ENCODE measurements around the gene PPARGC1A.
A peak's percentile ranks its signal among the peaks of the same experiment; 100 is the strongest.

PPARGC1A gene

DNA sequence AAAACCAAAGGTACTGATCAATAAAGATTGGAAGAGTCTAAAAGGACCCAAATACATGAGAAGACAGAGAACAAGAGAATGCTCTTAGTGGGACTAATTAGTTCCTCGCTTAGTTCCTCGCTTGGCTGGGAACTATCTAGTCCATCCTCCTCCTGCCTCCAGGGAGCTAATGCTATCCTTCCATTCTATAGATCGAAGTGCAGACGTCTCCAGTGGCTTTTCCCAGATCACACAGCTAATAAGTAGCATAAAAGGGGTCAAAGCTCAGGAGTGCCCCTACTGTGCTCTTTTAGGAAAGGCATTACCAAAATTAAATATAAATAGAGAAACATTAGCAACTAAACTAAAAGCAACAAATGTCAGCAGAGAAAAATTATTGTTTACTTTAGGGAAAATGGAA lies 42.3 kb upstream of the PPARGC1A start:
- TF ChIP-seq, protein P1, sequence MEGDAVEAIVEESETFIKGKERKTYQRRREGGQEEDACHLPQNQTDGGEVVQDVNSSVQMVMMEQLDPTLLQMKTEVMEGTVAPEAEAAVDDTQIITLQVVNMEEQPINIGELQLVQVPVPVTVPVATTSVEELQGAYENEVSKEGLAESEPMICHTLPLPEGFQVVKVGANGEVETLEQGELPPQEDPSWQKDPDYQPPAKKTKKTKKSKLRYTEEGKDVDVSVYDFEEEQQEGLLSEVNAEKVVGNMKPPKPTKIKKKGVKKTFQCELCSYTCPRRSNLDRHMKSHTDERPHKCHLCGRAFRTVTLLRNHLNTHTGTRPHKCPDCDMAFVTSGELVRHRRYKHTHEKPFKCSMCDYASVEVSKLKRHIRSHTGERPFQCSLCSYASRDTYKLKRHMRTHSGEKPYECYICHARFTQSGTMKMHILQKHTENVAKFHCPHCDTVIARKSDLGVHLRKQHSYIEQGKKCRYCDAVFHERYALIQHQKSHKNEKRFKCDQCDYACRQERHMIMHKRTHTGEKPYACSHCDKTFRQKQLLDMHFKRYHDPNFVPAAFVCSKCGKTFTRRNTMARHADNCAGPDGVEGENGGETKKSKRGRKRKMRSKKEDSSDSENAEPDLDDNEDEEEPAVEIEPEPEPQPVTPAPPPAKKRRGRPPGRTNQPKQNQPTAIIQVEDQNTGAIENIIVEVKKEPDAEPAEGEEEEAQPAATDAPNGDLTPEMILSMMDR (IDR thresholded peaks at IDR 0.05; ENCODE audit: low read depth, low read length), result peak; percentile 16; the same call in 1 of the 2 replicates
- Histone ChIP-seq H3K4me3 (ENCODE audit: low read depth, low read length) (no peak overlapping the region), H3K9me3 (no peaks in the 10 kb centered on the region), H3K4me1 (peaks cover 4% of the 10 kb centered on the region), H3K27me3 (no peaks in the 10 kb centered on the region), H3K36me3 (no peaks in the 10 kb centered on the region)
- DNase-seq, result no peak

DNA sequence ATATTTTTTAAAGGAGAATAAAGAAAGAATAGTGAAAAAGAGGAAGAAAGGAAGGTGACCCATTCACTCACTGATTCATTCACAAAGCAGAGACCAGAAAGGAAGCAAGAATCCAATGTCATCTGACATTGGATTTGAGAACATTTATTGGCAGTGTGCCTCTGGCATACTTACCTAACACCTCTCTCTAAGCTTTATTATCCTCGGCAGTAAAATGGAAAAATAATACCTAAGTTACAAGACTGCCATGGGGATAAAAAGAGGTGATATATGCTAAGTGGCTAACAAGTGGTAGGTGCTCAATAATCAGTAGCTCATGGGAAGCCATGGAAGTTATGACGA lies 41.6 kb upstream of the PPARGC1A start:
- no peaks in the 10 kb centered on the region for H3K27me3 ChIP-seq
- no peaks in the 10 kb centered on the region for H3K36me3 ChIP-seq
- TF ChIP-seq, protein P1 (IDR thresholded peaks at IDR 0.05; ENCODE audit: low read depth, low read length), result no peak
- H3K4me1 ChIP-seq, result peaks cover 4% of the 10 kb centered on the region
- H3K4me3 ChIP-seq (ENCODE audit: low read depth, low read length), result no peak overlapping the region
- DNase-seq, result no peak
- no peaks in the 10 kb centered on the region for H3K9me3 ChIP-seq

DNA sequence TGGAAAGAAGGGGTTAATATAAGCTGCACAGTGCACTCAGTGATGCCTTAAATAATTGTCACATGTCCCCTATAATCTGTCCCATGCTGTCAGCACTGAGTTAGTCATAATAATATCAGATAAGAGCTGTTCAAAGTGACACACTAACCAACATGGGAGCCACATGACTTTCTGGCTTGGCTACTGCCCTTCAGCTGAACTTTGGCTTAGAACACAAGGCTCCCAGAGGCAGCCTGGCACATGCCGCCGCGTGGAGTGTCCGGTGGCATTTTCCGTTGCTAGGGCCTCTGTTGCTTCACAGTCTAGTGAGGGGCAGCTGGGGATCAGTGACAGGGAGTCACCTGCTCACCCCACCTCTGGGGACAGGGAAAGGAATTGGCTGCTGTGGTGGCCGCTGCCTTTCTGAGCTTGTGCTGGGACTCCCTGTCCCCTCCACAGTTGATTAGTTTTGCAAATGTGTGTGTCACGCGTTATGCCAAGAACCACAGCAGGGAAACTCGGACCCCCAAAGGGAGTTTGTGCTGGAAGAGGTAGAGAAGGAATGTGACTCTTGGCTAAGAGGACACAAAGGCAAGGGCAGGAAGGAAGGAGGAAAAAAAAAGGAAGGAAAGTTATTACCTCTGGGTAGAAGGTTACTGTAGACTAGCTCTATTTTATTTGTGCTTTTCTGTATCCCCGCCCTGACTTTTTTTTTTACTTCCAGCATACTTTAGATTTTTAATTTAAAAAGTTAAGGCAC lies 41.1 kb upstream of the PPARGC1A start:
- TF ChIP-seq, protein P1 (IDR thresholded peaks at IDR 0.05; ENCODE audit: low read depth, low read length), result no peak
- no peaks in the 10 kb centered on the region for H3K9me3 ChIP-seq
- no peaks in the 10 kb centered on the region for H3K36me3 ChIP-seq
- peak; percentile 67 for DNase-seq
- H3K27me3 ChIP-seq, result no peaks in the 10 kb centered on the region
- peaks cover 4% of the 10 kb centered on the region for H3K4me1 ChIP-seq
- H3K4me3 ChIP-seq (ENCODE audit: low read depth, low read length), result peak overlapping the region; percentile 6

DNA sequence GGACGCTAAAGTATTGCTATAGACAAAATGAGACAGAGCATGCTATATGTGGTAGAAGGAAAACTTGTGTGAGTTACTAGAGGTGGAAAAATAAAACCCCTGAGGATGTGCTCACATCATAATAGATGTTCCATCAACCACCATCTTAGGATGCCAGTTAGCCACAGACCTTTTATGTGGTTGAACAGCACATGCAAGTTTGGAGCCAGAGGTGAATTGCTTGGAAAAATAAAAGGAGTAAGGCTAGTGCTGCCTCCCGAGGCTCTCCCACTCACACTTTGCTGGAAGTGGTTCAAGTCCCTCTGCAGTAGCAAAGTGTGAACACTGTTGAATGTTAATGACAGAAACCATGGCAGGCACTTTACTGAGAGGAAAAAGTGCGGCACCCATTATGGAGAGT lies 39.4 kb upstream of the PPARGC1A start:
- Histone ChIP-seq H3K36me3 (no peaks in the 10 kb centered on the region), H3K27me3 (no peaks in the 10 kb centered on the region), H3K4me1 (peaks cover 4% of the 10 kb centered on the region), H3K9me3 (no peaks in the 10 kb centered on the region), H3K4me3 (ENCODE audit: low read depth, low read length) (no peak overlapping the region)
- DNase-seq, result no peak
- TF ChIP-seq, protein P1 (IDR thresholded peaks at IDR 0.05; ENCODE audit: low read depth, low read length), result no peak

DNA sequence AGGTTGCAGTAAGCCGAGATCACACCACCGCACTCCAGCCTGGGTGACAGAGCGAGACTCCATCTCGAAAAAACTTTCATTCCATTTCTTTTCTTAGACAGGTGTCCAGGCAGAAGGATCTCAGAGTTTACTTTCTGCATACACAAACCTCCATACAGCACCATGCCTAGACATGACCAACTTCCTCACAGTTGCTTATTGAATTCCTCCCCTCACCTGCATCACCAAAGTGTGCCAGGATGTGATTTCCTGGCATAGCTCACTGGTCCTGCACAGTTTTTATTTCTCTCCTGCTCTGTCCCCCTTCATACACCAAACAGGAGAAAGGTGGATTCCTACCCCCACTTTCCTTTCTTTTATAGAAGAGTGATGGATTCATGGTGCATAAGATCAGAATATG lies 34.7 kb upstream of the PPARGC1A start:
- H3K36me3 ChIP-seq, result no peaks in the 10 kb centered on the region
- no peak for DNase-seq
- no peaks in the 10 kb centered on the region; the same call in 1 of the 2 replicates for H3K9me3 ChIP-seq
- TF ChIP-seq, protein P1 (IDR thresholded peaks at IDR 0.05; ENCODE audit: low read depth, low read length), result no peak
- H3K4me1 ChIP-seq, result no peaks in the 10 kb centered on the region; the same call in 1 of the 2 replicates
- no peaks in the 10 kb centered on the region for H3K27me3 ChIP-seq
- H3K4me3 ChIP-seq (ENCODE audit: low read depth, low read length), result no peak overlapping the region

DNA sequence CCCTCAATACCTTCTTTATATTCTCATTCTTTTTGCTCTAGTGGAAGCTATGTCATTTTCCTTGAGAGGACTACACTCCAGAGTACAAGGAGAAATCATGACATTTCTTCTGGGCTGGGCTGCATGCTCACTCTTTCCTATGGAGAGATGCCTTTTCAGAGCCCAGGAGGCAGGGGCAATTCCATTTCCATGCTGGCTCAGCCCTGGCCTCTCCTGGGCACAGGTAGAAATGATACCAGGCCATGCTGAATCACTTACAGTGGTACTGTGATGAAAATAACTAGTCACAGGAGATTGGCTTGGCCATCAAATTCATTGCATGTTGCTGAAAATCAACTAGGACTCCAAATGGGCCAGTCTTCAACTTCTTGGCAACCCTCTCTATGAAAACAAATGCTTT lies 34.0 kb upstream of the PPARGC1A start:
- TF ChIP-seq, protein P1 (IDR thresholded peaks at IDR 0.05; ENCODE audit: low read depth, low read length), result no peak
- no peaks in the 10 kb centered on the region; the same call in 1 of the 2 replicates for H3K9me3 ChIP-seq
- no peak for DNase-seq
- no peaks in the 10 kb centered on the region for H3K27me3 ChIP-seq
- no peaks in the 10 kb centered on the region; the same call in 1 of the 2 replicates for H3K4me1 ChIP-seq
- H3K4me3 ChIP-seq (ENCODE audit: low read depth, low read length), result no peak overlapping the region
- H3K36me3 ChIP-seq, result no peaks in the 10 kb centered on the region
